BLaER1 treated with 17β-estradiol and CSF1 and Interleukin-3, amounts not matched to agents 10 nM and 100 nM (cell line): Measurements from ENCODE around the gene CASS4.

Experiments
- H3K27ac ChIP-seq, 11 experiments: shearing (Covaris generic); formaldehyde crosslinking; 2 replicates each; pipeline ENCODE4 v1.8.1; 2022
- H3K27me3 ChIP-seq, 11 experiments: shearing (Covaris generic); formaldehyde crosslinking; 2 replicates each; pipeline ENCODE4 v1.8.1; 2022
- H3K36me3 ChIP-seq, 11 experiments: shearing (Covaris generic); formaldehyde crosslinking; 2 replicates each; pipeline ENCODE4 v1.8.1; 2022
- H3K4me1 ChIP-seq, 10 experiments: shearing (Covaris generic); formaldehyde crosslinking; 2 replicates each; pipeline ENCODE4 v1.8.1; 2022
- H3K4me2 ChIP-seq, 11 experiments: shearing (Covaris generic); formaldehyde crosslinking; 2 replicates each; pipeline ENCODE4 v1.8.1; 2022
- H3K4me3 ChIP-seq, 10 experiments: shearing (Covaris generic); formaldehyde crosslinking; 2 replicates each; pipeline ENCODE4 v1.8.1; 2022
- H3K9ac ChIP-seq, 11 experiments: shearing (Covaris generic); formaldehyde crosslinking; 2 replicates each; pipeline ENCODE4 v1.8.1; 2022
- H3K9me3 ChIP-seq, 11 experiments: shearing (Covaris generic); formaldehyde crosslinking; replicated peaks in 1 of 11; 2 replicates each; pipeline ENCODE4 v1.8.1; 2022
- H4K20me1 ChIP-seq, 11 experiments: shearing (Covaris generic); formaldehyde crosslinking; 2 replicates each; pipeline ENCODE4 v1.8.1; 2022
- Cebpa-rat ChIP-seq, 11 experiments: shearing (Covaris generic); IDR thresholded peaks; 2 replicates each; pipeline ENCODE4 v1.8.1; 2022

CASS4 gene

GRCh38 chr20:56445540-56445939 is 33.5 kb downstream of the CASS4 start:
- TF ChIP-seq Cebpa-rat (IDR thresholded peaks at IDR 0.05), result no peak
- Histone ChIP-seq H3K4me1 (peaks cover 20 to 28% (median 24%) of the 10 kb centered on the region in 10 experiments), H3K4me3 (no peak overlapping the region)

GRCh38 chr20:56447227-56447626 is 35.2 kb downstream of the CASS4 start:
- H3K4me2 ChIP-seq, result no peak overlapping the region
- no peak for TF ChIP-seq Cebpa-rat (IDR thresholded peaks at IDR 0.05)

More at GRCh38 chr20:56445540-56445939, 33.5 kb downstream of the CASS4 start:
- Histone ChIP-seq H3K9me3 (no peaks in the 10 kb centered on the region), H3K36me3 (no peaks in the 10 kb centered on the region), H3K9ac (no peak overlapping the region), H4K20me1 (no peaks in the 10 kb centered on the region), H3K27ac (no peak overlapping the region), H3K27me3 (no peaks in the 10 kb centered on the region), H3K4me2 (no peak overlapping the region)

GRCh38 chr20:56449459-56449858 is 37.4 kb downstream of the CASS4 start:
- H3K4me2 ChIP-seq, result no peak overlapping the region
- TF ChIP-seq Cebpa-rat (IDR thresholded peaks at IDR 0.05), result no peak
- no peaks in the 10 kb centered on the region for H3K9me3 ChIP-seq
- peaks cover 0 to 13% (median 0%) of the 10 kb centered on the region in 11 experiments; a peak in 3 of 22 replicates for H3K36me3 ChIP-seq
- no peak overlapping the region for H3K4me3 ChIP-seq
- peaks cover 6 to 15% (median 10%) of the 10 kb centered on the region in 10 experiments for H3K4me1 ChIP-seq
- H3K27ac ChIP-seq, result no peak overlapping the region
- no peaks in the 10 kb centered on the region for H3K27me3 ChIP-seq
- H4K20me1 ChIP-seq, result no peaks in the 10 kb centered on the region
- no peak overlapping the region for H3K9ac ChIP-seq

More at GRCh38 chr20:56447227-56447626, 35.2 kb downstream of the CASS4 start:
- Histone ChIP-seq H3K27me3 (no peaks in the 10 kb centered on the region), H4K20me1 (no peaks in the 10 kb centered on the region), H3K9ac (no peak overlapping the region), H3K4me1 (peaks cover 8 to 16% (median 12%) of the 10 kb centered on the region in 10 experiments), H3K27ac (no peak overlapping the region), H3K4me3 (no peak overlapping the region), H3K9me3 (no peaks in the 10 kb centered on the region), H3K36me3 (peaks cover 0 to 9% (median 0%) of the 10 kb centered on the region in 11 experiments; a peak in 3 of 22 replicates)

- no peaks in the 10 kb centered on the region for H3K27me3 ChIP-seq
- peaks cover 6 to 15% (median 10%) of the 10 kb centered on the region in 10 experiments for H3K4me1 ChIP-seq
- no peak overlapping the region for H3K4me2 ChIP-seq
- H3K36me3 ChIP-seq, result peaks cover 0 to 13% (median 0%) of the 10 kb centered on the region in 11 experiments; a peak in 3 of 22 replicates
- no peaks in the 10 kb centered on the region for H3K9me3 ChIP-seq
- no peak overlapping the region for H3K4me3 ChIP-seq
- H4K20me1 ChIP-seq, result no peaks in the 10 kb centered on the region
- no peak for TF ChIP-seq Cebpa-rat (IDR thresholded peaks at IDR 0.05)
- H3K27ac ChIP-seq, result no peak overlapping the region
- H3K9ac ChIP-seq, result no peak overlapping the region
These were observed 39.2 kb downstream of the CASS4 start for GRCh38 chr20:56451056-56451765.

GRCh38 chr20:56453352-56453751 is 41.3 kb downstream of the CASS4 start:
- H3K4me3 ChIP-seq, result no peak overlapping the region

GRCh38 chr20:56454754-56455153 is 42.7 kb downstream of the CASS4 start:
- Histone ChIP-seq H3K27ac (no peak overlapping the region), H3K4me1 (peaks cover 5 to 15% (median 9%) of the 10 kb centered on the region in 10 experiments; a peak in 19 of 20 replicates), H3K36me3 (peaks cover 0 to 18% (median 0%) of the 10 kb centered on the region in 11 experiments; a peak in 3 of 22 replicates), H3K9ac (no peak overlapping the region), H3K27me3 (no peaks in the 10 kb centered on the region), H4K20me1 (no peaks in the 10 kb centered on the region), H3K4me3 (no peak overlapping the region), H3K9me3 (no peaks in the 10 kb centered on the region), H3K4me2 (no peak overlapping the region)
- TF ChIP-seq Cebpa-rat (IDR thresholded peaks at IDR 0.05), result no peak

More at GRCh38 chr20:56453352-56453751, 41.3 kb downstream of the CASS4 start:
- Histone ChIP-seq H3K4me2 (peak overlapping the region in 10 of 11 experiments; percentile 24 to 70 (median 61); a peak in 16 of 22 replicates), H3K27ac (peak overlapping the region in 2 of 11 experiments; percentile 40 to 68; a peak in 5 of 22 replicates), H3K4me1 (peaks cover 6 to 15% (median 7%) of the 10 kb centered on the region in 10 experiments), H3K27me3 (no peaks in the 10 kb centered on the region), H4K20me1 (no peaks in the 10 kb centered on the region), H3K9me3 (no peaks in the 10 kb centered on the region), H3K9ac (peak overlapping the region in 1 of 11 experiments; percentile 49; a peak in 2 of 22 replicates), H3K36me3 (peaks cover 0 to 14% (median 0%) of the 10 kb centered on the region in 11 experiments; a peak in 3 of 22 replicates)
- no peak for TF ChIP-seq Cebpa-rat (IDR thresholded peaks at IDR 0.05)

- Histone ChIP-seq H3K4me1 (peaks cover 26 to 41% (median 35%) of the 10 kb centered on the region in 10 experiments), H3K4me2 (no peak overlapping the region), H3K36me3 (peaks cover 0 to 5% (median 0%) of the 10 kb centered on the region in 11 experiments; a peak in 1 of 22 replicates), H3K9ac (no peak overlapping the region), H3K4me3 (no peak overlapping the region), H4K20me1 (no peaks in the 10 kb centered on the region), H3K27me3 (no peaks in the 10 kb centered on the region; a peak in 1 of 22 replicates), H3K27ac (no peak overlapping the region), H3K9me3 (no peaks in the 10 kb centered on the region)
- TF ChIP-seq Cebpa-rat (IDR thresholded peaks at IDR 0.05), result no peak
These were observed 46.3 kb downstream of the CASS4 start for GRCh38 chr20:56458206-56458821.

- H3K27me3 ChIP-seq, result no peaks in the 10 kb centered on the region; a peak in 1 of 22 replicates
- no peak for TF ChIP-seq Cebpa-rat (IDR thresholded peaks at IDR 0.05)
- H4K20me1 ChIP-seq, result no peaks in the 10 kb centered on the region
- H3K9me3 ChIP-seq, result no peaks in the 10 kb centered on the region
- H3K36me3 ChIP-seq, result peaks cover 0 to 5% (median 0%) of the 10 kb centered on the region in 11 experiments; a peak in 1 of 22 replicates
- H3K9ac ChIP-seq, result no peak overlapping the region
- peaks cover 43 to 58% (median 50%) of the 10 kb centered on the region in 10 experiments for H3K4me1 ChIP-seq
- H3K27ac ChIP-seq, result peak overlapping the region in 1 of 11 experiments; percentile 4; a peak in 1 of 22 replicates
- H3K4me3 ChIP-seq, result no peak overlapping the region
- peak overlapping the region in 9 of 11 experiments; percentile 22 to 76 (median 50); a peak in 15 of 22 replicates for H3K4me2 ChIP-seq
These were observed 48.4 kb downstream of the CASS4 start for GRCh38 chr20:56460459-56460858.

- Histone ChIP-seq H3K27ac (0 out of 22 replicates have a peak overlapping the region, but pooled peaks of 2 of the 11 experiments have one; percentile 4 to 17), H3K4me1 (peaks cover 54 to 69% (median 61%) of the 10 kb centered on the region in 10 experiments), H3K4me3 (no peak overlapping the region), H4K20me1 (no peaks in the 10 kb centered on the region), H3K4me2 (peak overlapping the region in 9 of 11 experiments; percentile 50 to 88 (median 76); a peak in 12 of 22 replicates), H3K9me3 (no peaks in the 10 kb centered on the region), H3K9ac (no peak overlapping the region), H3K36me3 (peaks cover 0 to 5% (median 0%) of the 10 kb centered on the region in 11 experiments; a peak in 1 of 22 replicates), H3K27me3 (no peaks in the 10 kb centered on the region; a peak in 1 of 22 replicates)
- no peak for TF ChIP-seq Cebpa-rat (IDR thresholded peaks at IDR 0.05)
These were observed 49.5 kb downstream of the CASS4 start for GRCh38 chr20:56461576-56461975.
